ENCODE results near the gene CALM1. TPM values are rescaled to one million over a fixed set of nuclear protein-coding genes. Genes with fewer than 3 reads are reported as not detected.

The CALM1 gene
- total RNA-seq, 1 donor: 227 TPM

- no peaks in the 10 kb centered on the region for H4K20me1 ChIP-seq (ENCODE audit: insufficient read depth, low read length)
- H3K79me2 ChIP-seq (ENCODE audit: insufficient read depth, low read length): no peaks in the 10 kb centered on the region
- H3K9me3 ChIP-seq (ENCODE audit: low read depth, low read length): no peaks in the 10 kb centered on the region
- DNase-seq (ENCODE audit: insufficient read length, low spot score, missing footprints): no peak
- no peaks in the 10 kb centered on the region for H3K36me3 ChIP-seq (ENCODE audit: insufficient read depth, low read length)
- H3K27ac ChIP-seq (ENCODE audit: low read depth, low read length): no peak overlapping the region
- H2AFZ ChIP-seq (ENCODE audit: low read length): no peak overlapping the region
- TF ChIP-seq CTCF (IDR thresholded peaks at IDR 0.05; ENCODE audit: extremely low read depth, low read depth, low read length): no peak
- no peak overlapping the region for H3K4me2 ChIP-seq (ENCODE audit: insufficient read depth, low read length)
- H3K27me3 ChIP-seq (ENCODE audit: insufficient read depth, low read length): peaks cover 4% of the 10 kb centered on the region
- H3K4me3 ChIP-seq (ENCODE audit: insufficient read depth, low read length): no peak overlapping the region
- H3K4me1 ChIP-seq (ENCODE audit: insufficient read depth, low read length): no peaks in the 10 kb centered on the region
These were observed 34.8 kb upstream of the CALM1 start for GRCh38 chr14:90361865-90362557.

DNA sequence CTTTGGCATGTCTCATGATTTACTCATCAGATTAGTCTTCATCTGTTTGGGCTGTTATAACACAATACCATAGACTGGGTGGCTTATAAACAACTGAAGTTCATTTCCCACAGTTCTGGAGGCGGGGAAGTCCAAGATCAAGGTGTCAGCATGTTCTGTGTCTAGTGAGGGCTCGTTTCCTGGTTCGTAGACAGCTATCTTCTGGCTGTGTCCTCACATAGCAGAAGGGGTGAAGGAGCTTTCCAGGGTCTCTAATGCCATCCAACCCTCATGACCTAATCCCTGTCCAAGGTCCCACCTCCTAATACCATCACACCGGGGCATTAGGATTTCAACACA is 34.3 kb upstream of the CALM1 start:
- peaks cover 4% of the 10 kb centered on the region for H3K27me3 ChIP-seq (ENCODE audit: insufficient read depth, low read length)
- no peak for TF ChIP-seq CTCF (IDR thresholded peaks at IDR 0.05; ENCODE audit: extremely low read depth, low read depth, low read length)
- H3K36me3 ChIP-seq (ENCODE audit: insufficient read depth, low read length): no peaks in the 10 kb centered on the region
- no peaks in the 10 kb centered on the region for H3K4me1 ChIP-seq (ENCODE audit: insufficient read depth, low read length)
- no peaks in the 10 kb centered on the region for H3K9me3 ChIP-seq (ENCODE audit: low read depth, low read length)
- no peaks in the 10 kb centered on the region for H4K20me1 ChIP-seq (ENCODE audit: insufficient read depth, low read length)
- H3K4me2 ChIP-seq (ENCODE audit: insufficient read depth, low read length): no peak overlapping the region
- no peak overlapping the region for H3K27ac ChIP-seq (ENCODE audit: low read depth, low read length)
- no peak overlapping the region for H3K4me3 ChIP-seq (ENCODE audit: insufficient read depth, low read length)
- no peak for DNase-seq (ENCODE audit: insufficient read length, low spot score, missing footprints)
- H2AFZ ChIP-seq (ENCODE audit: low read length): no peak overlapping the region
- no peaks in the 10 kb centered on the region for H3K79me2 ChIP-seq (ENCODE audit: insufficient read depth, low read length)

DNA sequence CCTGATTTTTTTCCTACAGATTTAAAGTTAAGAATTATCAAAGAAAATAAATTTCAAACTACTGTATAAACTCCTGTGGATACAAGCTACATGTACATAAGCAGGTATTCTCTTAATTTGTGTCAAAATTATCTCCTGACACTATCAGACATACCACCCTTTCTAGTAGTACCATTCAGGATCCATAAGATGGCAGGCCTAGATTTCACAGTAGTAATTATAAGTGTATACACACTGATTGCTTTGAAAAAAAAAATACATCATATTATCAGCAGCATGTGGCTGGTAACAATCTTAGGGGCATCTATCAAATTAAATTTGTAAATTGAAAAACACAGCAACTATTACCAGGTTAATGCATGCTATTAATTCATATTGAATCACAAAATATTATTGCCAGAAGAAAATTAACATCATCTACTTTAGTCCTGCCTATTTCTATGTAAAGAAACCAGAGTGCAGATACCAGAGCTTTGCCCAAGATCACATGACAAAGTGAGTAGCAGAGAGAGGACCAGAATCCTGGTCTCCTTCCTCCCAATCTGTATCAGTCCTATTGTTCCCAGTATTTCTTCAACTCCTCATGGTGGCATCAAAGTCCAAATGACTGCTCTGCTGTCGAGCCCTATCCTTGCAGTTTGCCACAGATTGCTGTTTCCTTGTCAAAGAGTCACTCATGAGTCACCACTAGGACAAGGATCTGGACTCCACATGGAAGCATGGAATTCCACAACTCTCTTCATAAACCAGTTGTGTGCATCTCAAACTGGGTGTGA is 27.7 kb upstream of the CALM1 start:
- Histone ChIP-seq H2AFZ (ENCODE audit: low read length) (no peak overlapping the region), H3K36me3 (ENCODE audit: insufficient read depth, low read length) (no peaks in the 10 kb centered on the region), H3K4me3 (ENCODE audit: insufficient read depth, low read length) (no peak overlapping the region), H3K79me2 (ENCODE audit: insufficient read depth, low read length) (no peaks in the 10 kb centered on the region), H4K20me1 (ENCODE audit: insufficient read depth, low read length) (no peaks in the 10 kb centered on the region), H3K27ac (ENCODE audit: low read depth, low read length) (no peak overlapping the region), H3K4me2 (ENCODE audit: insufficient read depth, low read length) (no peak overlapping the region), H3K9me3 (ENCODE audit: low read depth, low read length) (no peaks in the 10 kb centered on the region), H3K4me1 (ENCODE audit: insufficient read depth, low read length) (no peaks in the 10 kb centered on the region), H3K27me3 (ENCODE audit: insufficient read depth, low read length) (peaks cover 4% of the 10 kb centered on the region)
- TF ChIP-seq CTCF (IDR thresholded peaks at IDR 0.05; ENCODE audit: extremely low read depth, low read depth, low read length): peak; percentile 19
- peak; percentile 76 for DNase-seq (ENCODE audit: insufficient read length, low spot score, missing footprints)

- no peaks in the 10 kb centered on the region for H3K4me1 ChIP-seq (ENCODE audit: insufficient read depth, low read length)
- no peaks in the 10 kb centered on the region for H3K79me2 ChIP-seq (ENCODE audit: insufficient read depth, low read length)
- H4K20me1 ChIP-seq (ENCODE audit: insufficient read depth, low read length): no peaks in the 10 kb centered on the region
- no peak overlapping the region for H3K4me3 ChIP-seq (ENCODE audit: insufficient read depth, low read length)
- no peaks in the 10 kb centered on the region for H3K36me3 ChIP-seq (ENCODE audit: insufficient read depth, low read length)
- H3K4me2 ChIP-seq (ENCODE audit: insufficient read depth, low read length): no peak overlapping the region
- no peak overlapping the region for H3K27ac ChIP-seq (ENCODE audit: low read depth, low read length)
- DNase-seq (ENCODE audit: insufficient read length, low spot score, missing footprints): no peak
- H2AFZ ChIP-seq (ENCODE audit: low read length): no peak overlapping the region
- TF ChIP-seq CTCF (IDR thresholded peaks at IDR 0.05; ENCODE audit: extremely low read depth, low read depth, low read length): no peak
- H3K27me3 ChIP-seq (ENCODE audit: insufficient read depth, low read length): no peaks in the 10 kb centered on the region
- H3K9me3 ChIP-seq (ENCODE audit: low read depth, low read length): no peaks in the 10 kb centered on the region
These were observed 22.9 kb upstream of the CALM1 start for GRCh38 chr14:90373887-90374286.

Data from osteoblast (primary cell).